Natural killer cell (primary cell): ENCODE results near the gene AIFM3. TPM values are rescaled to one million over a fixed set of nuclear protein-coding genes. Genes with fewer than 3 reads are reported as not detected.

ENCODE experiments used
- ATAC-seq, 3 donors: fragments of 150-1000 bp in 2 of 3; fragments of 200-7000 bp in 1 of 3; cut with Tn5 transposase; 1 replicate in 1 of 3; 2 replicates in 2 of 3; pipeline ENCODE4 v1.10.0; 2021; ENCODE audit warnings: mild to moderate bottlenecking in 2 of 3, moderate library complexity in 2 of 3
- DNase-seq, 2 donors: peaks; one replicate each; pipeline versions ENCODE4 v3.0.0 to v3.0.0-alpha.2; 2013 to 2021; ENCODE audit warnings: mixed read lengths in 1 of 2
- H3K27ac ChIP-seq: one replicate; pipeline ENCODE4 v1.5.1; 2013; ENCODE audit warnings: mild to moderate bottlenecking, low read length
- H3K27me3 ChIP-seq: one replicate; pipeline ENCODE4 v1.6.1; 2013; ENCODE audit warnings: low read length; ENCODE audit not compliant: control insufficient read depth, insufficient read depth
- H3K36me3 ChIP-seq: one replicate; pipeline ENCODE4 v1.6.1; 2013; ENCODE audit warnings: low read length; ENCODE audit not compliant: control insufficient read depth, insufficient read depth
- H3K4me1 ChIP-seq: one replicate; pipeline ENCODE4 v1.6.1; 2013; ENCODE audit warnings: low read length; ENCODE audit not compliant: control insufficient read depth, insufficient read depth
- H3K4me3 ChIP-seq: one replicate; pipeline ENCODE4 v1.5.1; 2013; ENCODE audit warnings: low read length
- H3K9me3 ChIP-seq: one replicate; pipeline ENCODE4 v1.6.1; 2013; ENCODE audit warnings: low read length; ENCODE audit not compliant: control insufficient read depth, insufficient read depth
- H3K27ac Mint-ChIP-seq, 2 donors: one replicate each; pipeline ENCODE4 v1.8.0; 2022; ENCODE audit warnings: mild to moderate bottlenecking in 2 of 2, mixed read lengths in 2 of 2, moderate library complexity in 1 of 2
- H3K27me3 Mint-ChIP-seq, 2 donors: one replicate each; pipeline ENCODE4 v1.8.0; 2022; ENCODE audit warnings: low read depth in 2 of 2, mixed read lengths in 2 of 2
- H3K36me3 Mint-ChIP-seq: one replicate; pipeline ENCODE4 v1.8.0; 2022; ENCODE audit warnings: mixed read lengths
- H3K4me1 Mint-ChIP-seq, 2 donors: one replicate each; pipeline ENCODE4 v1.8.0; 2022; ENCODE audit warnings: mixed read lengths in 2 of 2
- H3K4me3 Mint-ChIP-seq: one replicate; pipeline ENCODE4 v1.8.0; 2022; ENCODE audit warnings: mild to moderate bottlenecking, moderate library complexity, mixed read lengths
- H3K9me3 Mint-ChIP-seq, 2 donors: one replicate each; pipeline ENCODE4 v1.8.0; 2022; ENCODE audit warnings: mixed read lengths in 2 of 2
- WGBS: methylation state at CpG from one replicate; pipeline ENCODE4 v1.1.7; 2013; ENCODE audit warnings: missing lambda C conversion rate; ENCODE audit not compliant: insufficient coverage; 5-methylcytosine and 5-hydroxymethylcytosine counted together
- intact Hi-C: fragments of 100-400 bp; cut with micrococcal nuclease; formaldehyde crosslinking; loops from one replicate; pipeline ENCODE4 v1.14.2; 2022
- total RNA-seq, 4 donors: library from RNA; stranded (reverse); fragments of 120-200 nt in 1 of 4; gene quantifications; one replicate each; pipeline versions ENCODE4 v1.2.3 to v1.2.4, GENCODE V29; 2013 to 2022
- TF ChIP-seq, protein P1 (sequence below): fragments of 200-600 bp; IDR thresholded peaks from one replicate; pipeline ENCODE4 v1.8.0; 2022; ENCODE audit warnings: antibody characterized with exemption

Gene AIFM3
- total RNA-seq, 3 donors from 2014 or later (not counting 1 experiment from before 2014, with no cell fraction given), result 1.5 to 2.3 (median 2.2) TPM

DNA sequence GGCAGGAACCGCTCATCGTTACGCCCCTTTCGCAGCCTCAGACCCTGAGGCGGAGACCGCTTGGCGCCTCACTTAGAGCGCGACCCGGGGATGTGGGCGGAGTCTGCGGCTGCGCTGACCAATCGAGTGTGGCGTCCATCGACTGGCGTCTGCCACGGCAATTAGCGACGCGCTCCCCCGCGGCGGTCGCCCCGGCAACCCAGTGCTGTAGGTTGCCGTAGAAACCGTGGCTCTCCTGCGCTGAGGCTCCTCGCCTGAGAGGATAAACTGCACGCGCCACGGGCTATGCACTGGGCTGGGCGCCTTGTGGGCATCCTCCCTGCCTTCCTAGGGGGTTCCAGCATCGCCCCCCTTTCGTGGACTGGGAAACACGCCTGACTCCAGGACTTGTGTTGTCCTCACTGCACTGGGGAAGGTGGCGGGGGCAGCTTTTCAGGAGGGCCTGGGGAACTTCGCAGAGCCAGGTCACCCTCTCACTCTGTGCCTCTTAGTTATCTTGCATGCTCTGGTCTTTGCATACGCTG is 47.2 kb downstream of the AIFM3 start:
- WGBS, result 2% methylated on average over 40 of the region's 40 CpGs
- peak overlapping the region; percentile 95 to 97 for H3K27ac Mint-ChIP-seq
- H3K36me3 Mint-ChIP-seq, result no peaks in the 10 kb centered on the region
- DNase-seq (peak; percentile 90 to 93), ATAC-seq (peak; percentile 93 to 94 (median 94))
- H3K36me3 ChIP-seq, result no peaks in the 10 kb centered on the region
- H3K9me3 Mint-ChIP-seq, result no peaks in the 10 kb centered on the region
- intact Hi-C loops, result loop anchor here (1.0 to 5.0 kb wide), 2 partner anchors 12 to 97 kb away; partner anchors contain the start of genes CRKL and THAP7
- no peaks in the 10 kb centered on the region for H3K27me3 ChIP-seq
- peak overlapping the region; percentile 49 for H3K4me3 ChIP-seq
- peak overlapping the region; percentile 90 for H3K27ac ChIP-seq
- peak overlapping the region; percentile 95 for H3K4me3 Mint-ChIP-seq
- no peaks in the 10 kb centered on the region for H3K9me3 ChIP-seq
- TF ChIP-seq, protein P1, sequence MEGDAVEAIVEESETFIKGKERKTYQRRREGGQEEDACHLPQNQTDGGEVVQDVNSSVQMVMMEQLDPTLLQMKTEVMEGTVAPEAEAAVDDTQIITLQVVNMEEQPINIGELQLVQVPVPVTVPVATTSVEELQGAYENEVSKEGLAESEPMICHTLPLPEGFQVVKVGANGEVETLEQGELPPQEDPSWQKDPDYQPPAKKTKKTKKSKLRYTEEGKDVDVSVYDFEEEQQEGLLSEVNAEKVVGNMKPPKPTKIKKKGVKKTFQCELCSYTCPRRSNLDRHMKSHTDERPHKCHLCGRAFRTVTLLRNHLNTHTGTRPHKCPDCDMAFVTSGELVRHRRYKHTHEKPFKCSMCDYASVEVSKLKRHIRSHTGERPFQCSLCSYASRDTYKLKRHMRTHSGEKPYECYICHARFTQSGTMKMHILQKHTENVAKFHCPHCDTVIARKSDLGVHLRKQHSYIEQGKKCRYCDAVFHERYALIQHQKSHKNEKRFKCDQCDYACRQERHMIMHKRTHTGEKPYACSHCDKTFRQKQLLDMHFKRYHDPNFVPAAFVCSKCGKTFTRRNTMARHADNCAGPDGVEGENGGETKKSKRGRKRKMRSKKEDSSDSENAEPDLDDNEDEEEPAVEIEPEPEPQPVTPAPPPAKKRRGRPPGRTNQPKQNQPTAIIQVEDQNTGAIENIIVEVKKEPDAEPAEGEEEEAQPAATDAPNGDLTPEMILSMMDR, result no peak
- H3K4me1 Mint-ChIP-seq, result peaks cover 16 to 31% of the 10 kb centered on the region in 2 donors
- H3K4me1 ChIP-seq, result peaks cover 29% of the 10 kb centered on the region
- no peaks in the 10 kb centered on the region for H3K27me3 Mint-ChIP-seq

DNA sequence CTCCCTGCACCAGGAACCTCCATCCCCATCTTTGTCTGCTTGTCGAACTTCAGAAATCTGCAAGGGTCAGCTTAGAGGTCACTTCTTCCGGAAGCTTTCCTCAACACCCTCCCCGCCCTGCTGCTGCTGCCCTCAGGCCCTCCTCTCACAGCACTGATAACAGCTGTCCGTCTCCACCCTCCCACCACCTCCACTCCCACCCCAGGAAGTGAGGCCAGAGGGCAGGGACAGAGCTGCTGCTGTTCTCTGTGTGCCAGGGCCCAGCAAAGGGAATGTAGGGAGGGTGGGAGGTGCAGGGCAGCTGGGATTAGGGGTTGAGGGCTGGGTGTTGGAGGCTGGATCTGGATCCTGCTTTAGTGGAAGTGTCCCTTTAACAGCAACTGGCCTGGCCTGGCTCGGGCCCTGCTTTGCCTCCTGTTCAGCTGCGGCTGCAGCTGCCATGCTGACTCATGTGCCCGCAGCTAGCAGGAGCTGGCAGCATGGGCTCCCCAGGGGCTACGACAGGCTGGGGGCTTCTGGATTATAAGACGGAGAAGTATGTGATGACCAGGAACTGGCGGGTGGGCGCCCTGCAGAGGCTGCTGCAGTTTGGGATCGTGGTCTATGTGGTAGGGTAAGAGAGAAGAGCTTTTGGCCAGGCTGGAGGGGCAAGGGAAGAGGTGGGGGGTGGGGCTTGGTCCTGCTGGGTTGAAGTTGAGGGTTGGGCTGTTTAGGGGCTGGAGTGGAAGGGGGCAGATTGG is 47.8 kb downstream of the AIFM3 start, which contains the start of gene P2RX6:
P2RX6 (plus strand) TSS at position 440 of the 740 bp plus-strand sequence; CDS start at position 450, 10 bp downstream.
- Histone ChIP-seq H3K27me3 (no peaks in the 10 kb centered on the region), H3K4me1 (peaks cover 29% of the 10 kb centered on the region), H3K9me3 (no peaks in the 10 kb centered on the region), H3K4me3 (peak within 1 kb of the TSS; percentile 49), H3K36me3 (no peaks in the 10 kb centered on the region), H3K27ac (peak within 1 kb of the TSS; percentile 90)
- DNase-seq (no peak), ATAC-seq (peak in 2 of 3 donors; percentile 12 to 40)
- H3K36me3 Mint-ChIP-seq, result no peaks in the 10 kb centered on the region
- intact Hi-C loops, result loop anchor here (1.0 to 5.0 kb wide), 2 partner anchors 13 to 98 kb away; partner anchors contain the start of genes CRKL and THAP7
- H3K4me1 Mint-ChIP-seq, result peaks cover 16 to 31% of the 10 kb centered on the region in 2 donors
- H3K4me3 Mint-ChIP-seq, result peak within 1 kb of the TSS; percentile 95
- 47% methylated on average over 12 of the region's 12 CpGs for WGBS
- TF ChIP-seq, protein P1, result no peak
- H3K27ac Mint-ChIP-seq, result peak within 1 kb of the TSS; percentile 95 to 97
- H3K27me3 Mint-ChIP-seq, result no peaks in the 10 kb centered on the region
- no peaks in the 10 kb centered on the region for H3K9me3 Mint-ChIP-seq

DNA sequence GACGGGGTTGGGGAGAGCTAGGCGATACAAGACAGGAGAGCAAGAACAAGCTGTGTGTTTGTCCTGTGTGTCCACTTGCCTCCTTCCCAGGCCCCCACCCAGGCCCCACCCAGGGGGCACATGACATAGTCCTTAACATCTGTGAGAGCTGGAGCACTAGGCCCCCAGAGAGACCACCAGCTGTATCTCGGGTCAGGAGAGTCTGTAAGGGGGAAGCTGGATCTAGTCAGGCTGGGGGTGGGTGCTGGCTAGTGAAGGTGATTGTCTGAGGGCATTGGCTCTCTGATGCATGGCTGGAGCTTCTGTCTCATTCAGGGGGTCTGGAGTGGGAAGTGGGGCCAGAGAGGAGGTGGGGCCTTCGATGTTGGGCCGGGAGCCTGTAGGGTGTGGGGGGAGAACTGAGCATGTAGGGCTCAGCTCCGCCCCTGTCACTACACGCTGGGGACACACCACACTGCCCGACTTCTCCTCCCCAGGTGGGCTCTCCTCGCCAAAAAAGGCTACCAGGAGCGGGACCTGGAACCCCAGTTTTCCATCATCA is 48.5 kb downstream of the AIFM3 start:
- TF ChIP-seq, protein P1, result no peak
- Histone ChIP-seq H3K9me3 (no peaks in the 10 kb centered on the region), H3K4me3 (no peak overlapping the region), H3K27me3 (no peaks in the 10 kb centered on the region), H3K4me1 (peaks cover 29% of the 10 kb centered on the region), H3K36me3 (no peaks in the 10 kb centered on the region), H3K27ac (peak overlapping the region; percentile 75)
- intact Hi-C loops, result no loop called here
- Mint-ChIP-seq H3K27ac (peak overlapping the region; percentile 95 to 97), H3K36me3 (no peaks in the 10 kb centered on the region), H3K4me3 (peak overlapping the region; percentile 95), H3K9me3 (no peaks in the 10 kb centered on the region), H3K4me1 (peaks cover 16 to 31% of the 10 kb centered on the region in 2 donors), H3K27me3 (no peaks in the 10 kb centered on the region)
- WGBS, result 81% methylated on average over 10 of the region's 10 CpGs
- no peak for ATAC-seq
- DNase-seq, result no peak
